ENCODE measurements around the gene TJP1.
"Not testable (repeated sequence)": the region's sequence is repeated elsewhere in the genome, so short reads cannot be mapped to it uniquely, and the experiment has no call there.

TJP1 gene

DNA sequence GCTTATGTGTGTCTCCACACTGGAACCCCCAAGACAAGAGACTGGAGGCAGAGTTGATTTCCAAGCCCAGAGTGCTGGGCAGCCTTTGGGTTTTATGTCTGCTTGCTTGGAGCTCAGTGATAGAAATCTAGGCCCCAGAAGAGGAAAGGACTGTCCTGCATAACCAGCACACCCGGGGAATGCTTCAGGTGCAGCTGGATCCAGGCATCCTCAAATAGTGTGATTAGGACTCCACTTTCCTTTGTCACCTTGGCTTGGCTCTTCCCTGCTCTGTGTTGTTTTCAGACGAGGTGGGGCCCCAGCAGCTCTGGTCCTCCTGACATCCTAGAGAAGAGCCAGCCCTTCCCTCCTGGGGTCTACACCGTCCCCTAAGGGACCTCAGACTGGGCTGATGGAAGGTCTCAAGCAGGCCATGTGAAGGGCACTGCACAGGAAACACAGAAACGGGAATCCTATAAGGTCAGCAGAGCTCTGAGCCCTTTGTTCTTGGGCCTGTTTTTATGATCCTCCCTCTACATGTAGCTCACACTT lies 143.7 kb downstream of the TJP1 start:
- no peak for DNase-seq

- DNase-seq = no peak
These were observed 144.3 kb downstream of the TJP1 start for GRCh38 chr15:29677871-29678461.

GRCh38 chr15:29677455-29677854 lies 144.8 kb downstream of the TJP1 start:
- DNase-seq = no peak

DNA sequence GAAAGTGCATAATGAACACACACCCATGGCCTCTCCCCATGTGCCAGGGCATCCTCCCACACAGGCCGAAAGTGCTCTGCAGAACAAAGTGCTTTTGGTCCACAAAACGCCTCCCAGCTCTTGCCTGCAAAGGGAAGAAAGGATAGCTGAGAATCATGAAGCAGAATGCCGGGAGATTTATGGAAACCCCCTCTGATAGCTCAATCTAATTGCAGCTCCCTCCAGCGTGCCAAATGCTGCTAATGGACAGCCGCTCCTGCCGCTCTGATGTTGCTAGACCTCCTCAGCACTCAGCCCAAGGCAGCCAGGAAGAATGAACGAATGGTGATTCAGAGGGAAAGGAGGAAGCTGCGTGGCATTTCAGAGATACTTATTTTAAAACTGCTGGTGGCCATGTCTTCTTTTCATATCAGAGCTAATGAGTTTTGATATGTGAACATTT lies 145.3 kb downstream of the TJP1 start:
- DNase-seq = no peak

- not testable (repeated sequence) for DNase-seq
These were observed 145.8 kb downstream of the TJP1 start for GRCh38 chr15:29676374-29676960.

DNA sequence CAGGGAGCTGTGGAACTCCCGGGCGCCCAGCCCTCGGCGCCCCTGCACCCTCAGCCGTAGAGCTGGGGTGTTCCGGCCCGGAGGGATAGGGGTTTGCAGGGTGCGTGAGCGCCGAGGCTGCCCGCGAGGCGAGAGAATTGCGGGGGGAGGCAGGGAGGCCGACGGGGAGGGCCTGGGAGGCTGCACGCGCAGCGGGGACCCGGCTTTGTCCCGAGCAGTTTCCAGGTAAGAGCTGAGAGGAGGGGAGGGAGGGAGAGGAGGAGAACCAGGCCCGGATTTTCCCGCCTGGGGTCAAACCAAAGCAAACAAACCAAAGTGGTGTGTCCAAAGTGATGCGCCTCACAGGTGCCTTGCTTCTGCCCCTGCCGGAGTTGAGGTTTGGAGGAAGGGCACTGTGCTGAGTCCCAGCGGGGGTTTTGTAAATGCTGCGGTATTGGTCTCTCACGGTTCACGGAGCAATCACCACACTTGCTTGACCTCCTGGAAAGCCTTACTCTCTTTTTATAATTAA lies 146.4 kb downstream of the TJP1 start:
- DNase-seq = no peak

DNA sequence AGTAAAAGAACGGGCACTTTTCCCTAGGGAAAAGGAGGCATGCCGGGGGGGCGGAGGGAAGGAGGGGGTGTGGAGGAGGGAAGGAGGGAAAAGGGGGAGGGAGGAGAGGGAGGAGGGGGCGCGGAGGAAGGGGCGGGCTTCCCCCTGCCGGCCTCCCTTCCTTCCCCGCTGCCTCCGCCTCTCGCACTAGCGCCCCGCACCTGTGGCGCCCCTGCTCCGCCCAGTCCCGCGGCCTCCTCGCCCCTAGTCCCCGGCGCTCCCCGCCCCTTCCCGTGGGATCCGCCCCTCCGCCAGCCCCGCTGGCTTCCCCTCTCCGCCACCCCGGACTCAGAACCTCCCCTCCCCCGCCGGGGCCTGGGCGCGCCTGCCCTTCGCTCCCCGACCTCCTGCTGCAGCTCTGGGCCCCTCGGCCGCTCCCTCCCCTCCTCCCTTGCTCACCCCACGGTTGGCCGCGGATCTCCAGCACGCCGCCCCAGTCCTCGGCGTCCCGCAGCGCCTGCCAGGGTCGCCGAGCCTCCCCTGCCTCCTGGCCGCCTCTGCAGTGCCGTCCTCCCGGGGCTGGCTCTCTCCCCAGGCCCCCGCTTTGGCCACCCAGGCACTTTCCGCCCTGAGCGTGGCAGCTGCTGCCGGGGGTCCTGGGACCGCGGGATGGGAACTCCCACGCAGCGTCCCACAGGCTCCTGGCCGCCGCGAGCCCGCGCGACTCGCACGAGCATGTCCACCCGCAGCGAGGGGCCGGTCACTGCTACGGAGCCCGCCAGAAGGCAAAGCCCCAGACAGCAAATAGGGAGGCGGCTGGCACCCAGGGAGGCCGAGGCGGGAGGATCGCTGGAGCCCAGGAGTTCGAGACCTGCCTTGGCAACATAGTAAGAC lies 147.4 kb downstream of the TJP1 start:
- no peak for DNase-seq

DNA sequence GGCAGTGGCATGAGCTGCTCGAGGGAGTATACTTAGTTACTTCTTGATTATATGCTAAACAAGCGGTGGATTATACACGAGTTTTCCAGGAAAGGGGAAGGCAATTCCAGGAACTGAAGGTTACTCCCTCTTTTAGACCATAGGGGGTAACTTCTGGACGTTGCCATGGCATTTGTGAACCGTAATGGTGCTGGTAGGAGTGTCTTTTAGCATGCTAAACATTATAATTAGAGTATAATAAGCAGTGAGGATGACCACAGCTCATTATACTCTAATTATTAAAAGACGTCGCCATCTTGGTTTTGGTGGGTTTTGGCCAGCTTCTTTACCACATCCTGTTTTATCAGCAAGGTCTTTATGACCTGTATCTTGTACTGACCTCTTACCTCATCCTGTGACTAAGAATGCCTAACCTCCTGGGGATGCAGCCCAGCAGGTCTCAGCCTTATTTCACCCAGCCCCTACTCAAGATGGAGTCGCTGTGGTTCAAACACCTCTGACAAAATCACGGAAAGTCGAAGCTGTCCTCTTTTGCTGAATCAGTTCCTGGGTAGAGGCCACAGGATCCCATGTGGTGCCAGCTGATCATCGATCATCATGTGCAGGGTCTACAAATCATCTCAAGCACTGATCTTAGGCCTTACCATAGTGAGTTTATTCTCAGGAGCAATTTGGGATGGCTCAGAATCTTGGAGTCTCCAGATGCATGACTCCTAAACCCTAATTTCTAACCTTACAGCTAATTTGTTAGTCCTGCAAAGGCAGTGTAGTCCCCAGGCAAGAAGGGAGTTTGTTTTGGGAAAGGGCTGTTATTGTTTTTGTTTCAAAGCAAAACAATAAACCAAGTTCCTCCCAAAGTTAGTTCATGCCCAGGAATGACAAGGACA lies 149.1 kb downstream of the TJP1 start:
- DNase-seq = no peak

- no peak for DNase-seq
These were observed 149.8 kb downstream of the TJP1 start for GRCh38 chr15:29672446-29672845.

- not testable (repeated sequence) for DNase-seq
These were observed 150.2 kb downstream of the TJP1 start for GRCh38 chr15:29672046-29672445.

DNA sequence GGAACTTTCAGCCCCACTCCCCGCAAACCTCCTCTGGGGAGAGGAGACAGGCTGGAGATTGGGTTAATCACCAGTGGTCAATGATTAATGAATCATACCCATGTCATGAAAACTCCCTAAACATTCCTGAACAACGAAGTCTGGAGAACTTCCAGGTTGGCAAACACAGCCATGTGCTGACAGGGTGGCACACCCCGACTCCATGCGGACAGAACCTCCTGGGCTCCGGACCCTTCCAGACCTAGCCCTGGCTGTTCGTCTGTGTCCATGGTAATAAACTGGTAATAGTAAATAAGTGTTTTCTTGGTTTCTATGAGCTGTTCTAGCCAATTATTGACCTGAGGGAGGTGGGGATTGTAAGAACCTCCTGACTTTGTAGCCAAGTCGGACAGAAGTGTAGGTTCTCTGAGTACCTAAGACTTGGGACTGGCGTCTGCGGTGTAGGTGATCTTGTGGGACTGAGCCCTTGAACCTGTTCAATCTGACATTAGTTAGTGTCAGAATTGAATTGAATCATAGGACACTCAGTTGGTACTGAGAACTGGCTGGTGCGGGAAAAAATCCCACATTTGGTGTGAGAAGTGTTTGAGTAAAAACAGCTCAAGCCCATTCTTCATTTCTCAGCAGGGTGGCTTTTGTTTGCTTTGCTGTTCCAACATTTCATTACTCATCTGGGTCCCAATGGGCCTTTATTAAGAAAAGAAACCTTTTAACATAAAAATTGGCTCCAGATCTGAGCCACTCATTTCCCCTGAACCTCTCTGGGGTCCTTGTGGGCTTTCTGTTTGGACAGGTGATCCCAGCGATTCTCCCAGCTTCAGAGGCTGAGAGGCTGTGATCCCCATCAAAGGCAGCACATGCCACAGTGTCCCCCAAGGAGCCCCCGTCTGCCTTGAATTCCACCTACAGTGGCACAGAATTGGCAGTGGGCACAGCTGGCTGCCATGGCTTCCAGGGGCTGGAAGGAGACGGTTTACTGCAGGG lies 151.0 kb downstream of the TJP1 start:
- no peak for DNase-seq

- no peak for DNase-seq
These were observed 152.0 kb downstream of the TJP1 start for GRCh38 chr15:29670266-29670665.

- no peak for DNase-seq
These were observed 152.4 kb downstream of the TJP1 start for GRCh38 chr15:29669823-29670222.

DNA sequence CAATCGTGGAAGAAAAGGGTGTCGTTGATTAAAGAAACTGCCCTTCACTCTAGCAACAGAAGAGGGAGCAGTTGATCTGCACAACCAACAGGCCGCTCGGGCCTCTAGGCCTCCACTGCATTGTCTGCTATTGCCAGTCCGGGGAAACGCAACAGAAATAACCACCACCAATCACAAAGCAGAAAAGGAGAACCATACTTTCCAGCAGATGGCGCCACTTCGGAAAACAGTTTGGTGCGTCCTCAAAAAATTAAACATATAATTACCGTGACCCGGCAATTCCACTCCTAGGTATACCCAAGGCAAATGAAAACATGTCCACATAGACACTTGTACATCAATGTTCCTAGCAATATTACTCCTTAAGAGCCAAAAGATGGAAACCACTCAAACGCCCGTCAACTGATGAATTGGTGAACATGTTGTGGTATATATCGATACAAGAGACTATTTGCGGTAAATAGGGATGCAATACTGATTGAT lies 154.1 kb downstream of the TJP1 start:
- peak; percentile 48 for DNase-seq

DNA sequence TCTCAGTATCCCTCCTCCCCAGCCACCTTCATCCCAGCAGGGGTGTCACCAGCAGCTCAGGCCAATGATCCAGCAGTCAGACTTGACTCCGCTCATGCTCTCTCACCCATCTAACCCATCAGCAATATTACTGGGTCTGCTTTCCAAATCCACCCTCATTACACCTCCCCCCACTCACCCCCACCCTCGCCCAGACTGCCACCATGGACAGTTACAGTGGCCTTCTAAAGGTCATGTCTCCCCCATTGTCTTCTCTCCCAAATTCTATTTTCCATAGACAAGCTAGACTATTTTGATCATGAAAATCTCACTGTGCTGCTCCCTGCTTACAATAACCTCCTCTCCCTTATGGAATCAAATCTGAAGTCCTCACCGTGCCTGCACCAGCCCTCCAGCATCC lies 156.0 kb downstream of the TJP1 start:
- DNase-seq = no peak

- DNase-seq = no peak
These were observed 156.7 kb downstream of the TJP1 start for GRCh38 chr15:29665444-29666003.

DNA sequence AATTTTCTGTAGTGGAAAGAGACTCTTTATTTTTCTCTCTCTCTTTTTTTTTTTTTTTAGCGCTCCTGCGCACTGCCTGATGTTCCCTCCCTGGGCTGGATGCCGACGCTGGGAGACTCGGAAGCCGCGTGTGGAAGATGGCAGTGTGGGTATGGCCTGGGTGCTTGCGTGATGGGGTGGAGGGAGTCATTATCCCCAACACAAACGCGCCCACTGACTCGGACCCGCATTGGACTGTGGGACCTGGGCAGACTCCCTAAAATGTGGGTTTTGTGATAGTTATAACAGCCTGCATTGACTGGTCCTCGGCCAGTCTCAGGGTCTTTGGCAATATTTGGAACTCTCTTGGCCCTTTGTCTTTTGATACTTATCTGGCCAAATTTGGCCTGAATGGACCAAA lies 157.9 kb downstream of the TJP1 start:
- no peak for DNase-seq

DNA sequence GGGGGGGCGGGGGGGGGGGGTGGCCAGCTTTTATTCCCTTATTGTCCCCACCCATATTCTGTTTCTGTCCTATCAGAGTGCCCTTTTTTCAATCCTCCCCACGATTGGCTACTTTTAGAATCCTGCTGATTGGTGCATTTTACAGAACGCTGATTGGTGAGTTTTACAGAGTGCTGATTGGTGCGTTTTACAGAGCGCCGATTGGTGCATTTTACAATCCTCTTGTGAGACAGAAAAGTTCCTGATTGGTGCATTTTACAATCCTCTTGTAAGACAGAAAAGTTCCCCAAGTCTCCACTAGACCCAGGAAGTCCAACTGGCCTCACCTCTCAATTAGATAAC lies 164.8 kb downstream of the TJP1 start:
- DNase-seq = not testable (repeated sequence)

DNA sequence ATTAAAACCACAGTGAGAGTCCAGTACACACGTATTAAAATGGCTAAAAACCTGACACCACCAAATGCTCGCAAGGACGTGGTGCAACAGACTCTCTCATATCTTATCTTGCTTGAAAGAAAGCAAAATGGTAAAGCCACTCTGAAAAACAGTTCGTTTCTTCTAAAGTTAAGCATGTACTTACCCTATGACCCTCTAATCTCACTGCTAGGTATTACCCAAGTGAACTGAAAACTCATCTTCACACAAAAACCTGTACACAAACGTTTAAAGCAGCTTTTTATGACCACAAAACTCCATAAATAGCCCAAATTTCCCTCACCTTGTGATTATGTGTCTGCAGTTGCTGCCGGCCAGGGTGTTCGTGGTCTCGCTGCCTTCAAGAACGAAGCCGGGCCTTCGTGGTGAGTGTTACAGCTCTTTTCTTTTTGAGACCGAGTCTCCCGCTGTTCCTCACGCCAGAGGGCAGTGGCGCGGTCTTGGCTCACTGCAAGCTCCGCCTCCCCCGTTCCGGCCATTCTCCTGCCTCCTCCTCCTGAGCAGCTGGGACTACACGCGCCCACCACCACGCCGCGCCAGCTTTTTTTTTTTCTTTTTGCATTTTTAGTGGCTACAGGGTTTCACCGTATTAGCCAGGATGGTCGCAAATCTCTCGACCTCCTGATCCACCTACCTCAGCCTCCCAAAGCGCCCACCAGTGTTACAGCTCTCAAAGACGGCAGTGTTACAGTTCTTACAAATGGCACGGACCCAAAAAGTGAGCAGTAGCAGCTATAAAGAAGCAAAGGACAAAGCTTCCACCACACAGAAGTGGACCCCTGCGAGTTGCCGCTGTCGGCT lies 165.4 kb downstream of the TJP1 start:
- DNase-seq = no peak

DNA sequence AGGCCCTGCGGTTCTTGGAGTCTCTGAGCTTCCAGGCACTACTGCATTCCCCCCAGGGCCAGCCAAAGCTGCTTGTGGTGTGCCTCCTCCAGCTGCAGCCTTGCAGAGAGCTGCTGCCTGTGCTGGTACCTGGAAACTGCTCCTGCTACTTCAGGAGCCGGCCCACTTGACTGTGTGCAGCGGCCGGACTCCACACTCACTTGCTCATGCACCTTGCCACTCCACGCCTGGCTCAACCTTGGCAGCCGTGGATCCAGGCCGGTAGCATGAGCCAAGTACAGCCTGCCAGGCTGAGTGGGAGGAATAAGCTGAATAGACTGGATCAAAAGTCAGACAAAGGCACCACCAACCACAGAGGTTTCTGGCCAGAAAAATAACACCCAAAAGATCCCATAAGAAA lies 169.7 kb downstream of the TJP1 start:
- no peak for DNase-seq

Data from NCI-H1436 (cell line).